Inflammatory macrophage (primary cell): ENCODE measurements around the gene ZNF569.
"Not testable (repeated sequence)": the region's sequence is repeated elsewhere in the genome, so short reads cannot be mapped to it uniquely, and the experiment has no call there.

Experiments used
- DNase-seq, 2 donors: peaks; one replicate each; pipeline ENCODE4 v3.0.0-alpha.2; 2020 to 2022

Gene ZNF569

GRCh38 chr19:37401078-37401477, 66.2 kb downstream of the ZNF569 start:
- DNase-seq: no peak

GRCh38 chr19:37391399-37391798, 75.8 kb downstream of the ZNF569 start:
- DNase-seq: not testable (repeated sequence)

GRCh38 chr19:37389234-37389633, 78.0 kb downstream of the ZNF569 start:
- DNase-seq: no peak

DNA sequence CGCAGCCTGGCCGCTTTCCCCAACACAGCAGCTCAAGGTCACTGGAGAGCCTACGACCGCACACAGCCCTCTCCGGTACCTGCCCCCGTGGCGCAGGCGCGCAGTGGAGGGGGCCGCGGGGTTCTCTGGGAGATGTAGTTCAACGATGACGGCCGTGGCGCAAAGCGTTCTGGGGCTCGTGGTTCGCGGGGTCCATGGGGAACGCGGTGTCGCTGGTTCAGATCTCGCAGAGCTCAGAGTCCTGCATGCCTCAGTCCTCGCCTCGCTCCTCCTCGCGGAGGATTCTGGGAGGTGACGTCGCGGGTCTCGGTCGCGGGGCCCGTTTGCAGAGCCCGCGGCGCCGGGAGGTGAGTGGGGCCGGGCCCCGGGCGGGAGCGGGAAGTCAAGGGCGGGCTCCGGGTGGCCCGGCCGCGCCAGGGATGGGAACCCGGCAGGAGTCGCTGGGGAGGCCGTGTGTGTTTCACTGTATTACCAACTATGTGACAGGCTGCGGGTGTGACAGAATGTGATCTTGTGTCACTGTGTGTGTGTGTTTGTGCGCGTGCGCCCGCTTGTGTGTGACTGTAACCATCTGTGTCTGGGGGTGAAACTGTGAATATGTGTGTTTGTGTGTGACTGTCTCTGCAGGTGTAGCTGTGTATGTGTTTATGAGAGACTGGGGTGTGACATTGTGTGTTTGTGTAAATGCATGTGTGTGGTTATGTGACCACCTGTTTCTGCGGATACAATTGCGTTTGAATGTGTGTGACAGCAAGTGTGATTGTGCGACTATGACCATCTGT, 96.2 kb downstream of the ZNF569 start, which contains the start of gene ZNF527:
TSS of gene ZNF527 (plus strand) at position 220 of the 782 bp plus-strand sequence. CDS start 3,100 bp downstream, outside the sequence.
- peak; percentile 97 to 98 for DNase-seq

DNA sequence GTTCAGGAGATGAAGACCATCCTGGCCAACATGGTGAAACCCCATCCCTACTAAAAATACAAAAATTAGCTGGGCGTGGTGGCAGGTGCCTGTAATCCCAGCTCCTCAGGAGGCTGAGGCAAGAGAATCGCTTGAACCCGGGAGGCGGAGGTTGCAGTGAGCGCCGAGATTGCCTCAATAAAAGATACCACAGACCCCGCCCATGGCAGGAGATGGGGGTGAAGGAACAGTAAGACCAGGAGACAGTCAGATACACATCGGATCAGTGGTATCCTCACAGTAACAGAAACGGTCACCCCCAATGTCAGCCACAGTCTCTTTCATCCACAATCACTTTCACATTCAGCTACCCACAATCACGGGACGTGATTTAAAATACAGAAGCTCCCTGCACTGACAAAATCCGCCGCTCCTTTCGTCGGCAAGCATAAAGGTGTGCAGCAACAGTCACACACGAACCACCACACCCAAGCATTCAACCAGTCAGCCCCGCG, 96.8 kb downstream of the ZNF569 start:
- not testable (repeated sequence) for DNase-seq

DNA sequence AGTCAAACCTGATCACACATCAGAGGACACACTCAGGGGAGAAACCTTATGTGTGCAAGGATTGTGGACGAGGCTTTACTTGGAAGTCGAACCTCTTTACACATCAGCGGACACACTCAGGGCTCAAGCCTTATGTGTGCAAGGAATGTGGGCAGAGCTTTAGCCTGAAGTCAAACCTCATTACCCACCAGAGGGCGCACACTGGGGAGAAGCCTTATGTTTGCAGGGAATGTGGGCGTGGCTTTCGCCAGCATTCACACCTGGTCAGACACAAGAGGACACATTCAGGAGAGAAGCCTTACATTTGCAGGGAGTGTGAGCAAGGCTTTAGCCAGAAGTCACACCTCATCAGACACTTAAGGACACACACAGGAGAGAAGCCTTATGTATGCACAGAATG, 104.5 kb downstream of the ZNF569 start:
- no peak for DNase-seq

DNA sequence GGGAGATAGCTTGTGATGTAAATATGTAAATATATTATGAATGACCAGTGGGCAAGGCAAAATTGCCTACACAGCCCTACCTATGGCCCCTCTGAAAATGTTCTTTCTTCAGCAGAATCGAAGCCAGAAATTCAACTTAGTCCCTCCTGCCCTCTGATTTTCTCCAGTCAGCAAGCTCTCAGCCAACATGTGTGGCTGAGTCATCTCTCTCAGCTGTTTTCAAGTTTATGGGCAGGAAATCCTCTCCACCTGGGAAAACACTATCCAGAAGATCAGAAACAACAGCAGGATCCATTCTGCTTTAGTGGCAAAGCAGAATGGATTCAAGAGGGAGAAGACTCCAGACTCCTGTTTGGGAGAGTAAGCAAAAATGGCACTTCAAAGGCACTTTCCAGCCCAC, 105.2 kb downstream of the ZNF569 start:
- DNase-seq: no peak
